Right cardiac atrium (tissue), 5 donors: ENCODE results near the gene RAB20. TPM values are rescaled to one million over a fixed set of nuclear protein-coding genes. Genes with fewer than 3 reads are reported as not detected.

Experiments used
- ATAC-seq, 2 donors: fragments of 200-7000 bp; cut with Tn5 transposase; one replicate each; pipeline versions ENCODE4 v1.8.0 to v1.9.1; 2020; ENCODE audit warnings: moderate library complexity in 2 of 2, mild to moderate bottlenecking in 1 of 2
- DNase-seq, 3 donors: peaks; one replicate each; pipeline ENCODE4 v3.0.0-alpha.2; 2020
- H3K27ac ChIP-seq: one replicate; pipeline ENCODE4 v1.5.1; 2013; ENCODE audit warnings: mild to moderate bottlenecking, low read length, control low read depth, moderate library complexity
- H3K27me3 ChIP-seq: one replicate; pipeline ENCODE4 v1.6.1; 2013; ENCODE audit not compliant: control insufficient read depth, insufficient read depth
- H3K4me1 ChIP-seq: one replicate; pipeline ENCODE4 v1.6.1; 2013; ENCODE audit warnings: low read length; ENCODE audit not compliant: control insufficient read depth, insufficient read depth
- H3K4me3 ChIP-seq: one replicate; pipeline ENCODE4 v1.5.1; 2013; ENCODE audit warnings: low read length, control low read depth
- H3K9me3 ChIP-seq: one replicate; pipeline ENCODE4 v1.6.1; 2013; ENCODE audit warnings: low read length; ENCODE audit not compliant: control insufficient read depth
- WGBS: extraction: QIAGEN DNeasy Blood & Tissue Kit; methylation state at CpG from one replicate; pipeline ENCODE4 v1.1.7; 2013; 5-methylcytosine and 5-hydroxymethylcytosine counted together
- intact Hi-C, 4 donors: fragments of 100-400 bp; cut with DNase I; formaldehyde crosslinking; loops; one replicate each; pipeline versions ENCODE4 v1.11.0 to v1.14.0; 2022 to 2023
- polyA plus RNA-seq: library from polyadenylated mRNA; stranded (reverse); fragments of 200-250 nt; gene quantifications from one replicate; pipeline ENCODE4 v1.2.3, GENCODE V29; 2013
- total RNA-seq, 4 donors: library from RNA; stranded (reverse); fragmentation: NEBNext Ultra II Directional; extraction: Animal tissue kit (Norgen Biotek cat#: 25700); gene quantifications; one replicate each; pipeline ENCODE4 v1.2.1, GENCODE V29; 2021
- donor health status: healthy with polysubstance abuse.
- donor health status: DM: no; HTN: yes; CAD: no.
- donor health status: DM: no; HTN: no; CAD: no.
- donor health status: DM: no; HTN: yes; CAD: no; lungs with severe emphysema.
- donor health status: DM: yes; HTN: yes; CAD: no.

Gene RAB20
- total and polyA plus RNA-seq, 5 donors: 10.5 to 15.3 (median 11.8) TPM

DNA sequence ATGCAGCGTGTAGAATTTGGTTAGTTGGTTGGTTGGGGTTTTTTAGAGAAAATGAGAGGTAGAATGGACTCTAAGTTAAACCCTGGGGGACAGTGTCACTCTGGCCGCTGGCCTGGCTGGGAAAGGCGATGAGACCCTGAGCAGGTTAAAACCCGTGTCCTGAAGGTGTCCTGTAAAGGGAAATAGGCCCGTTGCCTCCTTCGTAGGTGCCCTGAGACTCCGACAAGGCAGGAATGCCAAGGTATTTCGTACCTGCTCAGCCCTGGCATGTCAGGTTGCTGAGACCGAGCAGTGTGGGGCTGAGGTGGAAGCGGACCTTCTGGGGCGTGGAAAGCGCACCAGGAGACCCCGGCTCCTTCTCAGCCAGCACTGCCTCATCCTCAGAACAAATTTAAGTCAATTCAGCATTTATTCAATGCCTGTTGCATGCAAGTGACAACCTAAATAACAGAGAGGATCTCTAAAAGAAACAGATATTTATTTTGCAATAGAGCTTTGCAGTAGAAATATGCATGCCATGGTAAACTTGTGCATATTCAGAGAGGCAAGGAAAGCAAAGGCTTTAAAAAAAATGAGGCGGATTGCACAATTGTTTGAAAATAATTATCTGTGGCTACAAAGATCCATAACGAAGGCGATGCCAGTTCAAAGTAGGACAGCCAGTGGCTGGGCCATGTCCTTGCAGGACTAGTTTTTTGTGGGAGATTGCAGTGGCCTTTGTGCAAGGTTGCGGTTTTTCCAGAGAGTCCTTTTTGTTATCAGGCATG is 1.4 kb upstream of the RAB20 start:
- WGBS: 86% methylated on average over 17 of the region's 17 CpGs
- Histone ChIP-seq H3K27me3 (no peaks in the 10 kb centered on the region), H3K27ac (no peak overlapping the region), H3K4me3 (peak overlapping the region; percentile 97), H3K4me1 (peaks cover 7% of the 10 kb centered on the region), H3K9me3 (no peaks in the 10 kb centered on the region)
- ATAC-seq (no peak), DNase-seq (no peak)
- intact Hi-C loops: loop anchor here in 2 of 4 donors (5.0 to 10.0 kb wide), 3 partner anchors 58 to 106 kb away; no protein-coding TSS in a partner anchor

DNA sequence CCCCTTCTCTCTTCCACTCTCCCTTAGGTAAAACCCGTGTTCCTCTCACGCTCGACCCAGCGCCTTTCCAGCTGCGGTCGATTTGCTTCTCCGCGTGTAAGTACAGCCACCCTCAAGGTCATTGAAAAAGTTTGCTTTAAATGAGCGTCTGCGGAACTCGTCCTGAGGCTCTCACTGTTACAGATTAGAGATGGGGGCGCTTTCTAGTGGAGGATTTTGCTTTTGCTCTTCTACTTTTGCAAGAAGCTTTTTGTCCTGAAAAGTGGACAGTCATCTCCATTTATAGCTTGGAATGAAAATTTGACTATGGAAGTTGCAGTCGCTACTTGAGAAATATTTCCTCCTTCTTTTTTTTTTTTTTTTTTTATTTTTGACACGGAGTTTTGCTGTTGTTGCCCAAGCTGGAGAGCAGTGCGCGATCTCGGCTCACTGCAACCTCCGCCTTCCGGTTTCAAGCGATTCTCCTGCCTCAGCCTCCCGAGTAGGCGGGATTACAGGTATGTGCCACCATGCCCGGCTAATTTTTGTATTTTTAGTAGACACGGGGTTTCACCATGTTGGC is 595 bp upstream of the RAB20 start:
- intact Hi-C loops: loop anchor here in 2 of 4 donors (5.0 to 10.0 kb wide), 3 partner anchors 57 to 105 kb away; no protein-coding TSS in a partner anchor
- H3K4me1 ChIP-seq: peaks cover 7% of the 10 kb centered on the region
- H3K27me3 ChIP-seq: no peaks in the 10 kb centered on the region
- H3K9me3 ChIP-seq: no peaks in the 10 kb centered on the region
- DNase-seq (no peak), ATAC-seq (no peak)
- peak overlapping the region; percentile 97 for H3K4me3 ChIP-seq
- 11% methylated on average over 24 of the region's 24 CpGs for WGBS
- peak overlapping the region; percentile 98 for H3K27ac ChIP-seq

DNA sequence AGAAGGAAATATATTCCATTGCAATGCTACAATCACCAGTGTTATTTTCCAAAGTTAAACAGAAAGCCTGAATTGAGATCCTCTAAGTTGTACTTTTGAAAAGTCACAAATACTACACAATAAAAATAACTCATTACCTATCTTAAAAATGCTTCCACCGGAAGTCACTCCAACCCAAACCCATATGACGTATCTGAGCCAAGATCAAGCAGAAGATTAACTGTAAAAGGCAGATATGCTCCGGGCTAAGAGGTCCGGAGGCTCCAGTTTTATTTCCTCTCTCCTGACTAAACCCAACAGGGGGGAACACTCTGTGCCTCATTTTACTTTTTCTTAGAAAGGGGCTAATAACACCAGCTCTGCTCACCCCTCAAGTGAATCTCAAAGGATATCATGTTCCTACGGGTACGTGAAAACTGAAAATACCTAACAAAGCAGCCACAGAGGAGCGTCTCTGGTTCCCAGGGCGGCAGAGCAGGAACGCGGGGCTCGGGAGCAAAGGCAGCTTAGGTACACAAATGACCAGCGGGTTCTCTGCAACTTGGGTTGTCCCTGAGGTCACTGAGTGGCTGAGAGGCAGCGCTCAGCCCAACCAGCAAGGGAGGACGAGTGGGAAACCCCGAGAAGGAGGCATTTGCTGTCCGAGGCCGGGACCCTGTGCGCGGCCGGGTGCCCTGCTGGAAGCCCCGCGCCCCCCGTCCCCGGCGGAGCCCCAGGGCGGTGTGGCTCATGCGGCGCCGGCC is 750 bp downstream of the RAB20 start:
- Histone ChIP-seq H3K27me3 (no peaks in the 10 kb centered on the region), H3K4me1 (peaks cover 7% of the 10 kb centered on the region), H3K9me3 (no peaks in the 10 kb centered on the region), H3K27ac (peak overlapping the region; percentile 96), H3K4me3 (peak overlapping the region; percentile 97)
- intact Hi-C loops: loop anchor here in 2 of 4 donors (5.0 to 10.0 kb wide), 3 partner anchors 56 to 103 kb away; no protein-coding TSS in a partner anchor
- DNase-seq (peak in 2 of 3 donors; percentile 39 to 72), ATAC-seq (peak; percentile 59 to 67)
- 1% methylated on average over 29 of the region's 29 CpGs for WGBS

DNA sequence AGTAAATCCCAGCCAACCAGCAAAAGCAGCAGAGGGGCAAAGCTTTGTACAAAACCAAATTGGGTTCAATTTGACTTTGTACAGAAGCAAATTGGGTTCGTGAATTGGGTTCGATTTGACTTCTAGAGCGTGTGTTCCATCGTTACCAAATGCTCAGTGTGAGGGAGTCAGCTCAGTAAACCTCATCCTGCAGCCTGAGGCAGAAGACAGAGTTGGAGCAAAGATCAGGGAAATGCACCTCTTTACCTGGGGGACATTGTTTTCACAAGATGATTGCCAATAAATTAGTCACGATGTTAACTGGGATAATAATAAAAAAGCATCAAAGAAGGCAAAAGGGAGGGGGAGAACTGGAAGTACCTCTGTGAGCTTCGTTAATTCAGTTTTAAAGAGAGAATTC is 1.5 kb downstream of the RAB20 start:
- peaks cover 7% of the 10 kb centered on the region for H3K4me1 ChIP-seq
- intact Hi-C loops: loop anchor here in 2 of 4 donors (5.0 to 10.0 kb wide), 3 partner anchors 55 to 103 kb away; no protein-coding TSS in a partner anchor
- no peak for ATAC-seq
- H3K9me3 ChIP-seq: no peaks in the 10 kb centered on the region
- peak overlapping the region; percentile 84 for H3K27ac ChIP-seq
- 44% methylated on average over 6 of the region's 6 CpGs for WGBS
- peak overlapping the region; percentile 97 for H3K4me3 ChIP-seq
- no peak for DNase-seq
- no peaks in the 10 kb centered on the region for H3K27me3 ChIP-seq

DNA sequence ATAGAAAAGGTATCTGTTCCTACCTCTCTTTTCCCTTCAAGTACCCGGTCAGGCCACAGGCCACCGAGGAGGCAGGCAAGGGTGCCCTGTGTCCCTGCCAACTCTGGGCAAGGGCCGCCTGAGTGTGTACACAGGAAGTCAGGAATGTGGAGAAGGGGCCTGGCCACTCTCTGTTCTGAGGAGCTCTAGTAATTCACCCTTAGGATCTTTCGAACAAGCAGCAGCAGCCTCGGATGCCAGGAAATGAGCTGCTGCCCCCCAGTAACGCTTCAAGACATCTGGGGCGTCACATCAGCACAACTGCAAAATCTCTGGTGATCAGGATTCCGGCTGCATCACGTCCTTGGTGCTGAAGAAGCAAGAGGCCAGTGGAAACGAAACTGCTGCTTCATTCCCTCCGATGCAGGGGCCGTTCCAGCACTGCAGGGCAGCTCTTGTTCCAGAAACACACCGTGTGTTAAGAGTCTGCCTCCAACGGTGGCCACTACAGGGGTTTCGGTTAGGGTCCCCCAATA is 2.0 kb downstream of the RAB20 start:
- intact Hi-C loops: no loop called here
- Histone ChIP-seq H3K4me1 (peaks cover 7% of the 10 kb centered on the region), H3K27me3 (no peaks in the 10 kb centered on the region), H3K27ac (peak overlapping the region; percentile 84), H3K9me3 (no peaks in the 10 kb centered on the region), H3K4me3 (peak overlapping the region; percentile 97)
- 33% methylated on average over 15 of the region's 15 CpGs for WGBS
- peak; percentile 46 to 75 (median 73) for DNase-seq
- ATAC-seq: peak in 1 of 2 donors; percentile 34

DNA sequence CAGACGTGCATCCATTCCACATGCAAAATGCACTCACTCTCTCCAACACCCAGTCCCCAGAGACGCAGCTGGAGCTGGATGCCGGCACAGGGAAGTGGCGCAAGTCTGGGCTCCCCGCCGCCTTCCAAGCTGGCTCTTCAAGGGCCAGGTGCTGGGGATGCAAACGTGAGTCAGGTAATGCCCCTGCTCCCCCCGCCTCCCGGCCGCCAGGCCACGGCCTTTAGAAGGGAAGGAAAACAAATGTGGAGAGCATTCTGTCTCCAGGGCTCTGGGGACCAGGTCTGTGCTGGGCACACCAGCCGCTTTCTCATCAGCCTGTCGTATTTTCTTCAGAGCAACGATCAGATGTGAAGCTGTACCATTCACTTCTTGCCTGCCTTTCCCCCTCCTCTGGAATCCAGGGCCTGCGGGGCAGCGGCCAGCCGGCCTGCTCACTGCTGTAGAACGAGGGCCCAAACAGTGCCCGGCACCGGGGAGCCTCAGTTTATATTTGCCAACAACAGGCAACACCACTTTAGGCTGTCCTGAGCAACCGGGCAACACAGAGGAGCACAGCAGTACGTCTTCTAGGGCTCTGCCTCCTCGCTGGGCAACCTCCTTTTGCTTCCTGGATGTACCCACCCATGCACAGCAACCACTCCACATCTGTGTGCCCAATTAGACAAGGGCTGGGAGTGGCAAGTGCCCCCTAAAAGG is 3.8 kb downstream of the RAB20 start:
- H3K9me3 ChIP-seq: no peaks in the 10 kb centered on the region
- H3K27ac ChIP-seq: no peak overlapping the region
- DNase-seq (no peak), ATAC-seq (no peak)
- 91% methylated on average over 23 of the region's 23 CpGs for WGBS
- intact Hi-C loops: no loop called here
- no peak overlapping the region for H3K4me3 ChIP-seq
- no peaks in the 10 kb centered on the region for H3K27me3 ChIP-seq
- H3K4me1 ChIP-seq: peaks cover 7% of the 10 kb centered on the region

DNA sequence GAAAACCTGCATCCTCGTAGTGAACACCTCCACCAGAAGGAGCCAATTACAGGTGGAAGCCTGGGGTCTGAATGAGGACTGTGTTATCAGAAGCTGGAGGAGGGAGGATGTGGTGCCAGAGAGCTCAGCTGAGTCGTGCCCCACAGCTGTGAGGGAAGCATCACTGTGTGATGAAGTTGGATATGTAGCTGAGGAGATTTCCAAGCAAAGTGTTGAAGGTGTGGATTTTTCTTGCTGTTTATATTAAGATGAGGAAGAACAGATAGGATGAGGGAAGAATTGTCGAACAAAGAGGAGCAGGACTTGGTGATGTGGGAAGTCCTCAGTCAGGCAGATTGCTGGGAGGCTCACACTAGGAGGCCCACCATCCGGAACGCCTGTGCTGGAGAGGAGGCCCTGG is 4.4 kb downstream of the RAB20 start:
- 88% methylated on average over 5 of the region's 5 CpGs for WGBS
- Histone ChIP-seq H3K4me3 (no peak overlapping the region), H3K27ac (no peak overlapping the region), H3K9me3 (no peaks in the 10 kb centered on the region), H3K4me1 (peaks cover 5% of the 10 kb centered on the region), H3K27me3 (no peaks in the 10 kb centered on the region)
- no peak for DNase-seq
- no peak for ATAC-seq
- intact Hi-C loops: no loop called here

DNA sequence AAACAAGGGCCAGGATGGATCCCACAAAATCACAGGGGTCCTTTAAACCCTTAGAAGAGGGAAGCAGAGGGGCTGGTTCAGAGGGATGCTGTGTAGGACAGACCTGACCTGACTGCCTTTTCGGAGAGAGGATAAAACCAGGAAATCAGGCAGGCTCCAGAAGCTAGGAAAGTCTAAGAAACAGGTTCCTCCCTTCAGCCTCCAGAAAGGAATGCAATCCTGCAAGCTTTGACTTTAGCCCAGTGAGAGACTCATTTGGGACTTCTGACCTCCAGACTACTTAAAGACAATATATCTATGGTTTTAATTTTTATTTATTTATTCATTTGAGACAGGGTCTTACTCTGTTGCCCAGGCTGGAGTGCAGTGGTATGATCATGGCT is 5.3 kb downstream of the RAB20 start:
- WGBS: 94% methylated on average over 1 of the region's 1 CpG
- intact Hi-C loops: no loop called here

DNA sequence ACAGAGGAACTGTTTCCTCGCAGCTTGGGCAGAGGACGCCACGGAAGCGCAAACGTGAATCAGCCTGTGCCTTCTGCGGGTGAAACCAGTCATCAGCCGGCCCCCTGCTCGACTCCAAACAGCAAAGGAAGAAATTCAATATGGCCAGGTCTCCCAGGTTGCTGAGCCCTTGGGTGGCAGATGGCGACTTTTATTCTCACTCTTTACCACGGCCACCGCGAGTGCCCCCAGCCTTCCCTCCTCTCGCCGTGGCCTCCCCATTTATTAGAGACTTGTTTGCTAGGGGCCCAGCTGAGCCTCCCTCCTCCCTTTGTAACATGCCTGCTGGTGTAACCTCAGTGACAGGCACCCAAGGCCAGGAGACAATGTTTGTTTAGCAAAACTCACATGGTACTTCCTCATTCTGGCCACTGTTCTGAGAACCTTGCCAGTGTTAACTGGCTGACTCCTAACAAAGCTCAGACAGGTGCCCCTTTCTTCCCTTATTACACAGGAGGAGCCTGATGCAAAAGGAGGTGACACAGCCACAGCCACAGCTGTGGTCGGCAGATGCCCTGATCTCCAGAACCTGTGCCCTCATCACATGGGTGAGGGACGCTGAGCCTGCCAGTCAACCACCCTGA is 5.8 kb downstream of the RAB20 start:
- Histone ChIP-seq H3K9me3 (no peaks in the 10 kb centered on the region), H3K27ac (no peak overlapping the region), H3K27me3 (no peaks in the 10 kb centered on the region), H3K4me1 (peaks cover 5% of the 10 kb centered on the region), H3K4me3 (no peak overlapping the region)
- no peak for DNase-seq
- intact Hi-C loops: no loop called here
- ATAC-seq: no peak
- WGBS: 93% methylated on average over 16 of the region's 16 CpGs

More for the DNA sequence above, 5.3 kb downstream of the RAB20 start:
- Histone ChIP-seq H3K9me3 (no peaks in the 10 kb centered on the region), H3K4me1 (peaks cover 5% of the 10 kb centered on the region), H3K27ac (no peak overlapping the region), H3K4me3 (no peak overlapping the region), H3K27me3 (no peaks in the 10 kb centered on the region)
- DNase-seq (no peak), ATAC-seq (no peak)

DNA sequence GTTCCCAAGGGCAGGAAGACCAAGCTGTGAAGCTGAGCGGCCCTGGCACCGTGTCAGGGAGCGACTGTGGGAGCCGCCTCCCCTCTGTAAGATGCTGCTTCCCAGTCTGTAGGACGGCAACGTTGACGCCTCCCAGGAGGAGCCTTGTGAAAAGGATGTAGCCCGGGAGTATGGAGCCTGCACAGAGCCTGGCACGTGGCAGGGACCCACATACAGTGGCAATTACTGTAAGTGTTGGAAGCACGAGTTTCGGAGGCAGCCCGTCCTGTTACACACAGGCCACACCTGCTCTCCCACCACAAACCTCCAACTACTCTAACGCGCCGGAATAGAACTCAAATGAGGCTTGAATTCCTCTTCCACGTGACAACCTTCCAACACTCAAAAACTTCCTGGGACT is 6.6 kb downstream of the RAB20 start:
- WGBS: 83% methylated on average over 15 of the region's 16 CpGs
- Histone ChIP-seq H3K27me3 (no peaks in the 10 kb centered on the region), H3K4me3 (no peak overlapping the region), H3K4me1 (peaks cover 4% of the 10 kb centered on the region), H3K27ac (no peak overlapping the region), H3K9me3 (no peaks in the 10 kb centered on the region)
- no peak for DNase-seq
- no peak for ATAC-seq
- intact Hi-C loops: no loop called here
